ENCODE measurements around the gene IL22RA2. TPM values are rescaled to one million over a fixed set of nuclear protein-coding genes. Genes with fewer than 3 reads are reported as not detected.

IL22RA2 gene
- total RNA-seq, 2 experiments from 2014 or later, result not detected

Other genes with a start within 250 kb of the IL22RA2 start
- not detected for gene IL20RA, start 128.7 kb downstream of the IL22RA2 start, total RNA-seq
- 10 to 100 TPM; 19.3 to 20.8 TPM for gene IFNGR1, start 45.7 kb upstream of the IL22RA2 start, total RNA-seq

Data from activated CD4-positive, alpha-beta T cell treated with anti-CD3 and anti-CD28 coated beads for 36 hours (primary cell).